HepG2 (cell line): Measurements from ENCODE around the gene NADK2. TPM values are rescaled to one million over a fixed set of nuclear protein-coding genes. Genes with fewer than 3 reads are reported as not detected.

ENCODE experiments used
- ATAC-seq: fragments of 200-7000 bp; cut with Tn5 transposase; 3 replicates; pipeline ENCODE4 v1.9.1; 2020; ENCODE audit warnings: mild to moderate bottlenecking, moderate library complexity
- BruUV-seq: library from RNA; stranded (reverse); fragments of 400-500 nt; replicated peaks from 2 replicates; lab custom pipeline; 2021; lab: Mats Ljungman, UMichigan
- CTCF ChIA-PET: fragments of 300-600 bp; formaldehyde crosslinking; extraction: SDS; loops from one replicate; lab custom pipeline; 2021; ENCODE audit warnings: low total read pairs, inconsistent platforms, low intra/inter-chr PET ratio; lab: Yijun Ruan, JAX
- POLR2A ChIA-PET: fragments of 350-600 bp; sonication (Branson Sonifier 250); formaldehyde crosslinking; loops from one replicate; lab custom pipeline; 2020; ENCODE audit warnings: antibody characterized with exemption, inconsistent platforms; lab: Yijun Ruan, JAX
- DNase-seq: peaks from one replicate; pipeline ENCODE4 v3.0.0-alpha.2; 2015; ENCODE audit warnings: low spot score
- FAIRE-seq: peaks from 3 replicates; lab custom pipeline; 2011; peaks lifted over from hg19 to GRCh38; lab: Jason Lieb, UNC
- H2AFZ ChIP-seq: one replicate; pipeline ENCODE4 v1.6.1; 2011; ENCODE audit warnings: low read length, inconsistent platforms
- H3K27ac ChIP-seq: fragments of 300-600 bp; 3 replicates; pipeline ENCODE4 v1.8.0; 2011; ENCODE audit warnings: mixed run types, mild to moderate bottlenecking, mixed read lengths, low read length, inconsistent platforms; ENCODE audit not compliant: insufficient read depth; ENCODE audit errors: extremely low read length
- H3K27me3 ChIP-seq, 2 experiments: fragments of 200-600 bp in 1 of 2; 2 replicates in 1 of 2; 3 replicates in 1 of 2; pipeline versions ENCODE4 v1.6.0 to v1.8.0; 2011; ENCODE audit warnings: low read length in 2 of 2, mild to moderate bottlenecking in 2 of 2, moderate library complexity in 2 of 2, inconsistent platforms in 1 of 2; ENCODE audit not compliant: insufficient read depth in 2 of 2, control insufficient read depth in 1 of 2
- H3K36me3 ChIP-seq, 2 experiments: fragments of 200-600 bp in 1 of 2; replicated peaks in 1 of 2; 2 replicates in 1 of 2; 3 replicates in 1 of 2; pipeline versions ENCODE4 v1.5.1 to v1.8.0; 2011; ENCODE audit warnings: low read length in 2 of 2, inconsistent platforms in 1 of 2; ENCODE audit not compliant: insufficient read depth in 2 of 2, control insufficient read depth in 1 of 2
- H3K4me1 ChIP-seq: 2 replicates; pipeline ENCODE4 v1.5.1; 2012; ENCODE audit warnings: low read length, inconsistent platforms; ENCODE audit not compliant: insufficient read depth
- H3K4me2 ChIP-seq: 2 replicates; pipeline ENCODE4 v1.6.0; 2011; ENCODE audit warnings: low read depth, low read length, inconsistent platforms
- H3K4me3 ChIP-seq, 3 experiments: fragments of 200-600 bp in 1 of 3; sonication (generic), shearing (Covaris generic) in 1 of 3; replicated peaks in 1 of 3; 2 replicates each; pipeline ENCODE4 v1.5.1; 2011 to 2016; ENCODE audit warnings: low read length in 3 of 3, inconsistent platforms in 2 of 3, low read depth in 2 of 3, mild to moderate bottlenecking in 2 of 3, control low read depth in 1 of 3, mixed read lengths in 1 of 3; ENCODE audit not compliant: insufficient read depth in 1 of 3
- H3K79me2 ChIP-seq: one replicate; pipeline ENCODE4 v1.6.1; 2011; ENCODE audit warnings: low read length, inconsistent platforms; ENCODE audit not compliant: insufficient read depth
- H3K9ac ChIP-seq: 2 replicates; pipeline ENCODE4 v1.6.0; 2011; ENCODE audit warnings: mild to moderate bottlenecking, low read depth, low read length, inconsistent platforms; ENCODE audit not compliant: insufficient read depth
- H3K9me3 ChIP-seq: 2 replicates; pipeline ENCODE4 v1.5.1; 2012; ENCODE audit warnings: mild to moderate bottlenecking, low read length
- H4K20me1 ChIP-seq: 2 replicates; pipeline ENCODE4 v1.6.0; 2011; ENCODE audit warnings: inconsistent platforms, mild to moderate bottlenecking, low read length, moderate library complexity; ENCODE audit not compliant: insufficient read depth
- E2F2 ChIP-seq: sonication (generic); formaldehyde crosslinking; IDR thresholded peaks from 2 replicates; pipeline ENCODE4 v1.4.0; 2020; ENCODE audit warnings: missing genetic modification reagents, borderline replicate concordance
- EZH2 ChIP-seq: conservative IDR thresholded peaks from 2 replicates; pipeline ENCODE4 v1.6.1; 2012; ENCODE audit warnings: mild to moderate bottlenecking, low read depth, low read length, moderate library complexity
- FOXC1 ChIP-seq: sonication (generic); formaldehyde crosslinking; IDR thresholded peaks from 2 replicates; pipeline ENCODE4 v1.8.0; 2022; ENCODE audit warnings: mild to moderate bottlenecking, missing genetic modification reagents, borderline replicate concordance
- GABPB1 ChIP-seq: IDR thresholded peaks from 2 replicates; pipeline ENCODE4 v1.6.1; 2016; ENCODE audit warnings: mild to moderate bottlenecking, missing genetic modification reagents, moderate library complexity, missing compliant biosample characterization
- MAFF ChIP-seq: IDR thresholded peaks from 2 replicates; pipeline ENCODE4 v1.6.1; 2011; ENCODE audit warnings: low read depth, low read length, improper control_type of control experiment
- MAFK ChIP-seq, 2 experiments: IDR thresholded peaks in 1 of 2; conservative IDR thresholded peaks in 1 of 2; 2 replicates each; pipeline ENCODE4 v1.6.1; 2011; ENCODE audit warnings: improper control_type of control experiment in 2 of 2, low read length in 2 of 2
- THRA ChIP-seq: sonication (generic); formaldehyde crosslinking; IDR thresholded peaks from 2 replicates; pipeline ENCODE4 v1.4.0; 2020; ENCODE audit warnings: missing genetic modification reagents, borderline replicate concordance
- TRIM22 ChIP-seq: fragments of 450-650 bp; IDR thresholded peaks from 2 replicates; pipeline ENCODE4 v1.6.1; 2017
- ZFAT ChIP-seq: sonication (generic); formaldehyde crosslinking; conservative IDR thresholded peaks from 2 replicates; pipeline ENCODE4 v1.8.1; 2023; ENCODE audit warnings: missing genetic modification reagents, inconsistent platforms
- ZNF740 ChIP-seq: sonication (generic); formaldehyde crosslinking; IDR thresholded peaks from 2 replicates; pipeline ENCODE4 v1.4.0; 2020; ENCODE audit warnings: missing genetic modification reagents
- in situ Hi-C: cut with HindIII; loops from 2 replicates; pipeline ENCODE4 v1.10.0; 2017; ENCODE audit warnings: low pct_unique_long_range_greater_than_20kb; ENCODE audit not compliant: extremely low pct_ligation_motif_present
- intact Hi-C: fragments of 100-400 bp; cut with micrococcal nuclease; formaldehyde crosslinking; loops from one replicate; pipeline ENCODE4 v1.10.0; 2022; ENCODE audit not compliant: unreplicated experiment
- polyA plus RNA-seq, 8 experiments: library from polyadenylated mRNA; depleted of rRNA in 3 of 8; stranded (reverse) in 7 of 8; unstranded in 1 of 8; fragments of >200 nt; fragmentation: Illumina TruSeq in 4 of 8; extraction: Trizol in 4 of 8; gene quantifications; 2 replicates each; pipeline versions ENCODE4 v1.2.1 to v1.2.3, GENCODE V29; 2011 to 2016; ENCODE audit warnings: low read depth in 4 of 8, missing spikeins in 1 of 8, mixed read lengths in 1 of 8; ENCODE audit not compliant: insufficient read depth in 1 of 8
- total RNA-seq, 5 experiments: library from RNA; depleted of rRNA; stranded (reverse); fragments of >200 nt; fragmentation: Illumina TruSeq; extraction: Trizol; gene quantifications; 2 replicates each; pipeline ENCODE4 v1.2.3, GENCODE V29; 2016; ENCODE audit warnings: low read depth in 1 of 5

Gene NADK2
- total and polyA plus RNA-seq, 2 of the 13 experiments (the other 11 are each of a cell fraction or from before 2014, with no cell fraction given): 13.9 to 71.4 TPM

- no peak for TF ChIP-seq FOXC1 (CRISPR knock-in tag)
- TF ChIP-seq EZH2: no peak
- TF ChIP-seq E2F2 (CRISPR knock-in tag): no peak
- no peak for TF ChIP-seq GABPB1 (CRISPR knock-in tag)
Observed at GRCh38 chr5:36270175-36270574, 28.4 kb upstream of the NADK2 start (continued).

- no peaks in the 10 kb centered on the region; a peak in 1 of 5 replicates for H3K27me3 ChIP-seq
- peaks cover 3% of the 10 kb centered on the region for H3K4me1 ChIP-seq
- in situ Hi-C loops: loop anchor here (10.0 to 25.0 kb wide), 3 partner anchors 125 to 418 kb away; no protein-coding TSS in a partner anchor
- peak; percentile 76 for TF ChIP-seq MAFF
- no peak for TF ChIP-seq THRA (CRISPR knock-in tag)
- no peak for TF ChIP-seq ZFAT (CRISPR knock-in tag)
- TF ChIP-seq TRIM22: no peak
- peak; percentile 68 to 82; a peak in 3 of 4 replicates for TF ChIP-seq MAFK (conservative IDR thresholded peaks at IDR 0.05 in 1 of 2, IDR thresholded peaks at IDR 0.05 in 1 of 2; ENCODE audit: low read length in 2 of 2)
- no peak for TF ChIP-seq ZNF740 (CRISPR knock-in tag)
- POLR2A ChIA-PET: no interaction called here
- no peak overlapping the region for H3K27ac ChIP-seq
- no peaks in the 10 kb centered on the region; the same call in 1 of the 2 replicates for H4K20me1 ChIP-seq
- no TSS peak for BruUV-seq
- H3K79me2 ChIP-seq: no peaks in the 10 kb centered on the region
- no peaks in the 10 kb centered on the region for H3K36me3 ChIP-seq
- no peak overlapping the region for H3K4me3 ChIP-seq
- H2AFZ ChIP-seq: no peak overlapping the region
- H3K4me2 ChIP-seq: no peak overlapping the region
- ATAC-seq (no peak), FAIRE-seq (no peak), DNase-seq (no peak)
- H3K9ac ChIP-seq: no peak overlapping the region
- CTCF ChIA-PET: no interaction called here
- H3K9me3 ChIP-seq: no peaks in the 10 kb centered on the region
- intact Hi-C loops: no loop called here
Observed at GRCh38 chr5:36269478-36269877, 27.8 kb upstream of the NADK2 start.
